Spleen (tissue), 11 donors: ENCODE results near the gene DDX56. TPM values are rescaled to one million over a fixed set of nuclear protein-coding genes. Genes with fewer than 3 reads are reported as not detected.
"Not testable (repeated sequence)": the region's sequence is repeated elsewhere in the genome, so short reads cannot be mapped to it uniquely, and the experiment has no call there.

Source experiments
- DNase-seq: peaks from one replicate; pipeline ENCODE4 v3.0.0-alpha.2; 2020
- H3K27ac ChIP-seq, 8 donors: fragments of 200-600 bp; sonication (generic) in 7 of 8; 1 replicate in 4 of 8; 2 replicates in 4 of 8; pipeline versions ENCODE4 v1.5.0 to v1.8.0; 2016 to 2021; ENCODE audit warnings: inconsistent platforms in 4 of 8, mild to moderate bottlenecking in 4 of 8, moderate library complexity in 1 of 8
- H3K27me3 ChIP-seq, 7 donors: fragments of 200-600 bp; sonication (generic) in 6 of 7; replicated peaks in 1 of 7; 1 replicate in 4 of 7; 2 replicates in 3 of 7; pipeline versions ENCODE4 v1.5.0 to v1.8.0; 2016 to 2021; ENCODE audit warnings: inconsistent platforms in 3 of 7, mild to moderate bottlenecking in 1 of 7
- H3K36me3 ChIP-seq, 6 donors: fragments of 200-600 bp; sonication (generic) in 5 of 6; 1 replicate in 4 of 6; 2 replicates in 2 of 6; pipeline versions ENCODE4 v1.5.0 to v1.8.0; 2016 to 2021; ENCODE audit warnings: inconsistent platforms in 2 of 6
- H3K4me1 ChIP-seq, 6 donors: fragments of 200-600 bp; sonication (generic) in 5 of 6; 1 replicate in 3 of 6; 2 replicates in 3 of 6; pipeline versions ENCODE4 v1.5.0 to v1.8.0; 2016 to 2021; ENCODE audit warnings: inconsistent platforms in 3 of 6
- H3K4me3 ChIP-seq, 8 donors: fragments of 200-600 bp; sonication (generic) in 7 of 8; 1 replicate in 4 of 8; 2 replicates in 4 of 8; pipeline versions ENCODE4 v1.5.0 to v1.8.0; 2016 to 2021; ENCODE audit warnings: inconsistent platforms in 4 of 8, mild to moderate bottlenecking in 4 of 8, moderate library complexity in 2 of 8
- H3K9me3 ChIP-seq, 8 donors: fragments of 200-600 bp; sonication (generic) in 7 of 8; 1 replicate in 4 of 8; 2 replicates in 4 of 8; pipeline versions ENCODE4 v1.5.0 to v1.8.0; 2016 to 2021; ENCODE audit warnings: inconsistent platforms in 4 of 8
- CTCF ChIP-seq, 11 experiments: fragments of 200-600 bp in 7 of 11; fragments of 450-650 bp in 4 of 11; sonication (generic) in 4 of 11; IDR thresholded peaks in 8 of 11; conservative IDR thresholded peaks in 3 of 11; 1 replicate in 7 of 11; 2 replicates in 4 of 11; pipeline versions ENCODE4 v1.4.0 to v1.8.0; 2016 to 2021; ENCODE audit warnings: antibody characterized with exemption in 11 of 11, inconsistent platforms in 4 of 11, mild to moderate bottlenecking in 1 of 11
- POLR2A ChIP-seq, 3 donors: fragments of 450-650 bp; IDR thresholded peaks; one replicate each; pipeline ENCODE4 v1.5.1; 2017; ENCODE audit warnings: antibody characterized with exemption in 3 of 3, mild to moderate bottlenecking in 1 of 3
- POLR2AphosphoS5 ChIP-seq, 3 donors: sonication (generic); formaldehyde crosslinking; IDR thresholded peaks; one replicate each; pipeline ENCODE4 v1.5.1; 2017; ENCODE audit warnings: antibody characterized with exemption in 3 of 3
- WGBS, 5 donors: extraction: QIAGEN DNeasy Blood & Tissue Kit in 3 of 5; methylation state at CpG; one replicate each; pipeline versions ENCODE4 v1.1.5 to v1.1.7; 2013 to 2018; 5-methylcytosine and 5-hydroxymethylcytosine counted together
- intact Hi-C: fragments of 100-400 bp; cut with DNase I; formaldehyde crosslinking; loops from one replicate; pipeline ENCODE4 v1.15.0; 2023; ENCODE audit warnings: low total_unique reads
- polyA plus RNA-seq, 3 donors: library from polyadenylated mRNA; stranded (reverse); fragments of 200-250 nt; gene quantifications; one replicate each; pipeline ENCODE4 v1.2.1, GENCODE V29; 2013
- total RNA-seq, 7 donors: library from RNA; depleted of rRNA in 3 of 7; stranded (reverse); fragments of >200 nt in 3 of 7; fragmentation: NEBNext Ultra II Directional in 4 of 7; extraction: Animal tissue kit (Norgen Biotek cat#: 25700) in 4 of 7; gene quantifications; one replicate each; pipeline versions ENCODE4 v1.1.0 to v1.2.1, GENCODE V29; 2016 to 2021
- donor health status: healthy with polysubstance abuse.
- donor health status: DM: no; HTN: no; CAD: no; lungs with moderate emphysema.
- donor health status: DM: no; HTN: no; CAD: no.
- donor health status: Bipolar disorder and iron deficiency.
- donor health status: healthy.
- donor health status: DM: no; HTN: no; CAD: no.
- donor health status: DM: yes; HTN: yes; CAD: no.

DDX56 gene
- total and polyA plus RNA-seq, 10 donors, result 56.1 to 130 (median 70.0) TPM

DNA sequence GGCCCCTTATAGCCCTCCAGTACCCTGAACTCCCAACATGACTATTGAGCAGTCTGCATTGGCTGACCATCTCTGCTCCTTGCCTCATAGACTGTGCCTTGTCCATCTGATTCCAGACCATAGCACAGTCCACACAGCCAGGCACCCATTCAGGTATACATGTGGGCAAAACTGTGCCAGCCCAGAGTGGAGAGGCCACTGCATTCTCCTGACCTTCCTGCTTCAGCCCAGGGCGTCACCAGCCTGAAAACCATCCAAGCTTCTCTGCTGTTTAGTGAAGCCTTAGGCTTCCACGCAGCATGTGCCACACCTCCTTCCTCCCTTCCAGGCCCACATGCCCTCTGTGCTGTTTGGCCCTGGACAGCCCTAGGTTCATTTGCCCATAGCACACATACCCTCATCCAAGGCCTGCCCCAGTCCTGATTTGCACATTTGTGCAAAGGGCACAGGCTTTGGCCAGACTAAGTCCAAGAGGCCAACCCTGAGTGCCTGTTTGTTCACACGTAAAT is 10.5 kb downstream of the DDX56 start:
- Histone ChIP-seq H3K4me1 (peaks cover 0 to 21% (median 9%) of the 10 kb centered on the region in 6 donors), H3K9me3 (no peaks in the 10 kb centered on the region), H3K27ac (no peak overlapping the region), H3K36me3 (peaks cover 2 to 53% (median 47%) of the 10 kb centered on the region in 6 donors), H3K27me3 (no peaks in the 10 kb centered on the region), H3K4me3 (no peak overlapping the region)
- no peak for TF ChIP-seq CTCF (IDR thresholded peaks at IDR 0.05 in 8 of 11, conservative IDR thresholded peaks at IDR 0.05 in 3 of 11)
- TF ChIP-seq POLR2A (IDR thresholded peaks at IDR 0.05), result no peak
- peak in 2 of 3 donors; percentile 31 to 53 for TF ChIP-seq POLR2AphosphoS5 (IDR thresholded peaks at IDR 0.05)
- intact Hi-C loops, result loop anchor here (10.0 kb wide), 1 partner anchor 328 kb away; no protein-coding TSS in a partner anchor
- peak; percentile 64 for DNase-seq
- WGBS, 5 donors, result 76 to 95% (median 79%) methylated on average over 3 of the region's 3 CpGs

- H3K27me3 ChIP-seq, H3K9me3 ChIP-seq, H3K4me3 ChIP-seq, DNase-seq, H3K27ac ChIP-seq: not testable (repeated sequence)
- Histone ChIP-seq H3K4me1 (peaks cover 0 to 21% (median 9%) of the 10 kb centered on the region in 6 donors), H3K36me3 (peaks cover 0 to 47% (median 41%) of the 10 kb centered on the region in 6 donors)
- 89 to 94% (median 91%) methylated on average over 8 of the region's 8 CpGs for WGBS, 5 donors
- intact Hi-C loops, result loop anchor here (10.0 kb wide), 1 partner anchor 328 kb away; no protein-coding TSS in a partner anchor
These were observed 11.1 kb downstream of the DDX56 start for GRCh38 chr7:44562622-44562962.

GRCh38 chr7:44561962-44562621 is 11.6 kb downstream of the DDX56 start:
- no peaks in the 10 kb centered on the region for H3K9me3 ChIP-seq
- WGBS, 5 donors, result 83 to 91% (median 87%) methylated on average over 7 of the region's 7 CpGs
- peaks cover 0 to 42% (median 36%) of the 10 kb centered on the region in 6 donors for H3K36me3 ChIP-seq
- no peak overlapping the region for H3K4me3 ChIP-seq
- H3K27ac ChIP-seq, result no peak overlapping the region
- H3K27me3 ChIP-seq, result no peaks in the 10 kb centered on the region
- peak; percentile 40 for DNase-seq
- peaks cover 0 to 21% (median 9%) of the 10 kb centered on the region in 6 donors for H3K4me1 ChIP-seq
- intact Hi-C loops, result loop anchor here (10.0 kb wide), 1 partner anchor 327 kb away; no protein-coding TSS in a partner anchor
- TF ChIP-seq POLR2A (IDR thresholded peaks at IDR 0.05), result no peak
- no peak for TF ChIP-seq POLR2AphosphoS5 (IDR thresholded peaks at IDR 0.05)
- no peak for TF ChIP-seq CTCF (IDR thresholded peaks at IDR 0.05 in 8 of 11, conservative IDR thresholded peaks at IDR 0.05 in 3 of 11)

GRCh38 chr7:44561481-44561880 is 12.2 kb downstream of the DDX56 start:
- H3K27me3 ChIP-seq, result no peaks in the 10 kb centered on the region
- peaks cover 0 to 16% (median 9%) of the 10 kb centered on the region in 6 donors for H3K4me1 ChIP-seq
- no peaks in the 10 kb centered on the region for H3K9me3 ChIP-seq
- intact Hi-C loops, result loop anchor here (10.0 kb wide), 1 partner anchor 327 kb away; no protein-coding TSS in a partner anchor
- WGBS, 5 donors, result 81 to 90% (median 88%) methylated on average over 6 of the region's 6 CpGs
- peaks cover 0 to 36% (median 30%) of the 10 kb centered on the region in 6 donors for H3K36me3 ChIP-seq
- TF ChIP-seq POLR2A (IDR thresholded peaks at IDR 0.05) (no peak), POLR2AphosphoS5 (IDR thresholded peaks at IDR 0.05) (peak in 1 of 3 donors; percentile 47), CTCF (IDR thresholded peaks at IDR 0.05 in 8 of 11, conservative IDR thresholded peaks at IDR 0.05 in 3 of 11) (no peak)
- no peak overlapping the region for H3K4me3 ChIP-seq
- H3K27ac ChIP-seq, result no peak overlapping the region
- DNase-seq, result peak; percentile 18
